Stimulated activated naive B cell treated with anti-CD40 and anti-IgM and Interleukin-4, amounts not matched to agents 10 μg/mL and 1 μg/mL and 100 μg/mL, for 72 hours (primary cell): ENCODE measurements around the gene PCDHGA10.
"Not testable (repeated sequence)": the region's sequence is repeated elsewhere in the genome, so short reads cannot be mapped to it uniquely, and the experiment has no call there.

Experiments used
- ATAC-seq, 2 donors: fragments of 150-1000 bp; cut with Tn5 transposase; replicated peaks; 2 replicates each; pipeline ENCODE4 v1.10.0; 2021; ENCODE audit warnings: moderate library complexity in 1 of 2
- DNase-seq: peaks from one replicate; pipeline ENCODE4 v3.0.0; 2021
- H3K27ac Mint-ChIP-seq: one replicate; pipeline ENCODE4 v1.8.0; 2022; ENCODE audit warnings: mild to moderate bottlenecking, mixed read lengths
- H3K27me3 Mint-ChIP-seq, 2 donors: one replicate each; pipeline ENCODE4 v1.8.0; 2022; ENCODE audit warnings: mixed read lengths in 2 of 2
- H3K36me3 Mint-ChIP-seq, 2 donors: one replicate each; pipeline ENCODE4 v1.8.0; 2022; ENCODE audit warnings: mixed read lengths in 2 of 2, mild to moderate bottlenecking in 1 of 2
- H3K4me1 Mint-ChIP-seq, 2 donors: one replicate each; pipeline ENCODE4 v1.8.0; 2022; ENCODE audit warnings: mixed read lengths in 2 of 2, mild to moderate bottlenecking in 1 of 2
- H3K4me3 Mint-ChIP-seq, 2 donors: one replicate each; pipeline ENCODE4 v1.8.0; 2022; ENCODE audit warnings: mild to moderate bottlenecking in 2 of 2, mixed read lengths in 2 of 2, moderate library complexity in 1 of 2
- H3K9me3 Mint-ChIP-seq, 2 donors: one replicate each; pipeline ENCODE4 v1.8.0; 2022; ENCODE audit warnings: mixed read lengths in 2 of 2, mild to moderate bottlenecking in 1 of 2

The PCDHGA10 gene

GRCh38 chr5:141402553-141403243 lies 10.1 kb upstream of the PCDHGA10 start, which contains the start of gene PCDHGA9:
TSS of gene PCDHGA9 (plus strand) at chr5:141402778. CDS start at chr5:141402953, 175 bp downstream.
- DNase-seq (no peak), ATAC-seq (no peak)
- H3K9me3 Mint-ChIP-seq, result peaks cover 9 to 13% of the 10 kb centered on the region in 2 donors
- H3K4me3 Mint-ChIP-seq, result peak within 1 kb of the TSS; percentile 60 to 71
- H3K27me3 Mint-ChIP-seq, result peaks cover 67 to 79% of the 10 kb centered on the region in 2 donors
- H3K4me1 Mint-ChIP-seq, result peaks cover 4 to 6% of the 10 kb centered on the region in 2 donors
- peak within 1 kb of the TSS; percentile 42 for H3K27ac Mint-ChIP-seq
- H3K36me3 Mint-ChIP-seq, result peaks cover 12 to 14% of the 10 kb centered on the region in 2 donors

GRCh38 chr5:141403387-141403786 lies 9.4 kb upstream of the PCDHGA10 start:
- no peak for DNase-seq
- peaks cover 5 to 6% of the 10 kb centered on the region in 2 donors for H3K4me1 Mint-ChIP-seq
- no peak for ATAC-seq
- H3K27me3 Mint-ChIP-seq, result peaks cover 74 to 85% of the 10 kb centered on the region in 2 donors
- H3K36me3 Mint-ChIP-seq, result peaks cover 14 to 17% of the 10 kb centered on the region in 2 donors
- no peak overlapping the region for H3K27ac Mint-ChIP-seq
- no peak overlapping the region for H3K4me3 Mint-ChIP-seq
- H3K9me3 Mint-ChIP-seq, result peaks cover 12 to 15% of the 10 kb centered on the region in 2 donors

- Mint-ChIP-seq H3K27ac (peak within 1 kb of the TSS; percentile 81), H3K27me3 (peaks cover 72% of the 10 kb centered on the region in 2 donors), H3K4me3 (peak within 1 kb of the TSS; percentile 70 to 77), H3K36me3 (peaks cover 12 to 16% of the 10 kb centered on the region in 2 donors), H3K9me3 (peaks cover 12 to 17% of the 10 kb centered on the region in 2 donors)
- peak in 1 of 2 donors; percentile 57 for ATAC-seq
- H3K4me1 Mint-ChIP-seq, DNase-seq: not testable (repeated sequence)
These were observed 4.8 kb upstream of the PCDHGA10 start, which contains the start of gene PCDHGB6 for GRCh38 chr5:141407790-141408505. TSS of gene PCDHGB6 (plus strand) at chr5:141408021. CDS start at chr5:141408203, 182 bp downstream.

GRCh38 chr5:141409598-141410306 lies 3.0 kb upstream of the PCDHGA10 start:
- ATAC-seq, result no peak
- Mint-ChIP-seq H3K36me3 (peaks cover 14 to 20% of the 10 kb centered on the region in 2 donors), H3K4me1 (peaks cover 13 to 15% of the 10 kb centered on the region in 2 donors), H3K4me3 (no peak overlapping the region), H3K27ac (no peak overlapping the region), H3K27me3 (peaks cover 72 to 74% of the 10 kb centered on the region in 2 donors), H3K9me3 (peaks cover 16 to 24% of the 10 kb centered on the region in 2 donors)
- DNase-seq, result no peak

GRCh38 chr5:141411575-141411974 lies 1.2 kb upstream of the PCDHGA10 start:
- H3K4me1 Mint-ChIP-seq, result peaks cover 13 to 15% of the 10 kb centered on the region in 2 donors
- ATAC-seq, result no peak
- DNase-seq, result no peak
- H3K36me3 Mint-ChIP-seq, result peaks cover 20% of the 10 kb centered on the region in 2 donors
- peaks cover 16 to 22% of the 10 kb centered on the region in 2 donors for H3K9me3 Mint-ChIP-seq
- H3K4me3 Mint-ChIP-seq, result no peak overlapping the region
- H3K27me3 Mint-ChIP-seq, result peaks cover 62 to 73% of the 10 kb centered on the region in 2 donors
- no peak overlapping the region for H3K27ac Mint-ChIP-seq

- Mint-ChIP-seq H3K27me3 (peaks cover 63 to 74% of the 10 kb centered on the region in 2 donors), H3K9me3 (peaks cover 17 to 27% of the 10 kb centered on the region in 2 donors), H3K36me3 (peaks cover 23 to 28% of the 10 kb centered on the region in 2 donors), H3K4me3 (peak overlapping the region; percentile 79), H3K27ac (peak overlapping the region; percentile 81), H3K4me1 (peaks cover 19 to 22% of the 10 kb centered on the region in 2 donors)
- no peak for DNase-seq
- ATAC-seq, result no peak
These were observed 818 bp downstream of the PCDHGA10 start for GRCh38 chr5:141413540-141414069.

- peaks cover 21 to 29% of the 10 kb centered on the region in 2 donors for H3K36me3 Mint-ChIP-seq
- ATAC-seq, DNase-seq: not testable (repeated sequence)
- H3K4me1 Mint-ChIP-seq, result peaks cover 16 to 22% of the 10 kb centered on the region in 2 donors
- peaks cover 13 to 25% of the 10 kb centered on the region in 2 donors for H3K9me3 Mint-ChIP-seq
- H3K27me3 Mint-ChIP-seq, result peaks cover 60 to 74% of the 10 kb centered on the region in 2 donors
- H3K27ac Mint-ChIP-seq, result peak overlapping the region; percentile 62
- peak overlapping the region in 1 of 2 donors; percentile 17 for H3K4me3 Mint-ChIP-seq
These were observed 1.9 kb downstream of the PCDHGA10 start for GRCh38 chr5:141414548-141415274.

GRCh38 chr5:141415275-141415618 lies 2.5 kb downstream of the PCDHGA10 start:
- Mint-ChIP-seq H3K27me3 (peaks cover 58 to 72% of the 10 kb centered on the region in 2 donors), H3K36me3 (peaks cover 22 to 26% of the 10 kb centered on the region in 2 donors), H3K4me3 (peak overlapping the region in 1 of 2 donors; percentile 25), H3K27ac (peak overlapping the region; percentile 62), H3K9me3 (peaks cover 10 to 25% of the 10 kb centered on the region in 2 donors), H3K4me1 (peaks cover 16 to 22% of the 10 kb centered on the region in 2 donors)
- not testable (repeated sequence) for DNase-seq, ATAC-seq

- Mint-ChIP-seq H3K36me3 (peaks cover 23 to 24% of the 10 kb centered on the region in 2 donors), H3K4me1 (peaks cover 16 to 30% of the 10 kb centered on the region in 2 donors), H3K27ac (peak within 1 kb of the TSS; percentile 88), H3K4me3 (peak within 1 kb of the TSS; percentile 63 to 75), H3K9me3 (peaks cover 16 to 28% of the 10 kb centered on the region in 2 donors), H3K27me3 (peaks cover 68 to 88% of the 10 kb centered on the region in 2 donors)
- DNase-seq, result not testable (repeated sequence)
- ATAC-seq, result peak; percentile 55 to 75
These were observed 4.8 kb downstream of the PCDHGA10 start, which contains the start of gene PCDHGB7 for GRCh38 chr5:141417494-141418172. TSS of gene PCDHGB7 (plus strand) at chr5:141417677. CDS start at chr5:141417860, 183 bp downstream.

- peaks cover 9 to 18% of the 10 kb centered on the region in 2 donors for H3K4me1 Mint-ChIP-seq
These were observed 6.5 kb downstream of the PCDHGA10 start for GRCh38 chr5:141419074-141419880.

GRCh38 chr5:141420855-141421488 lies 8.2 kb downstream of the PCDHGA10 start, which contains the start of gene PCDHGA11:
TSS of gene PCDHGA11 (plus strand) at chr5:141421051. CDS start at chr5:141421228, 177 bp downstream.
- peak within 1 kb of the TSS; percentile 75 to 76 for H3K4me3 Mint-ChIP-seq
- H3K4me1 Mint-ChIP-seq, result peaks cover 6 to 18% of the 10 kb centered on the region in 2 donors
- H3K9me3 Mint-ChIP-seq, result peaks cover 13 to 23% of the 10 kb centered on the region in 2 donors
- peaks cover 13 to 18% of the 10 kb centered on the region in 2 donors for H3K36me3 Mint-ChIP-seq
- ATAC-seq (no peak), DNase-seq (no peak)
- peak within 1 kb of the TSS; percentile 83 for H3K27ac Mint-ChIP-seq
- peaks cover 63 to 68% of the 10 kb centered on the region in 2 donors for H3K27me3 Mint-ChIP-seq

More at GRCh38 chr5:141419074-141419880, 6.5 kb downstream of the PCDHGA10 start:
- DNase-seq (no peak), ATAC-seq (no peak)
- peak overlapping the region; percentile 67 for H3K27ac Mint-ChIP-seq
- H3K36me3 Mint-ChIP-seq, result peaks cover 19 to 23% of the 10 kb centered on the region in 2 donors
- H3K4me3 Mint-ChIP-seq, result peak overlapping the region in 1 of 2 donors; percentile 25
- H3K27me3 Mint-ChIP-seq, result peaks cover 63 to 79% of the 10 kb centered on the region in 2 donors
- H3K9me3 Mint-ChIP-seq, result peaks cover 16 to 26% of the 10 kb centered on the region in 2 donors
